GM12878 (cell line): ENCODE results near the gene GRIN3A. TPM values are rescaled to one million over a fixed set of nuclear protein-coding genes. Genes with fewer than 3 reads are reported as not detected.

Experiments
- DPF2 ChIP-seq: fragments of 450-650 bp; IDR thresholded peaks from 2 replicates; pipeline ENCODE4 v1.6.1; 2017; ENCODE audit warnings: mild to moderate bottlenecking
- NFYA ChIP-seq: IDR thresholded peaks from 2 replicates; pipeline ENCODE4 v1.6.1; 2011; ENCODE audit warnings: low read depth, mild to moderate bottlenecking, low read length, improper control_type of control experiment, borderline replicate concordance
- POLR2AphosphoS2 ChIP-seq: IDR thresholded peaks from 2 replicates; pipeline ENCODE4 v1.6.1; 2011; ENCODE audit warnings: low read depth, mild to moderate bottlenecking, low read length, improper control_type of control experiment, moderate library complexity
- RAD51 ChIP-seq: fragments of 450-650 bp; IDR thresholded peaks from 2 replicates; pipeline ENCODE4 v1.6.1; 2016; ENCODE audit warnings: moderate library complexity, mild to moderate bottlenecking, inconsistent platforms
- RFX5 ChIP-seq: IDR thresholded peaks from 2 replicates; pipeline ENCODE4 v1.6.1; 2011; ENCODE audit warnings: low read depth, low read length, improper control_type of control experiment
- ZNF384 ChIP-seq: IDR thresholded peaks from 2 replicates; pipeline ENCODE4 v1.6.1; 2012; ENCODE audit warnings: low read depth, mild to moderate bottlenecking, low read length, improper control_type of control experiment, borderline replicate concordance
- polyA plus RNA-seq, 11 experiments: library from polyadenylated mRNA; depleted of rRNA in 4 of 11; unstranded in 6 of 11; stranded (reverse) in 5 of 11; fragments of >200 nt; fragmentation: Nextera tagmentation in 4 of 11; fragmentation: Illumina TruSeq in 1 of 11; extraction: Ambion mirVana in 4 of 11; extraction: Trizol in 1 of 11; gene quantifications; 1 replicate in 1 of 11; 2 replicates in 10 of 11; pipeline versions ENCODE4 v1.2.1 to v1.2.3, GENCODE V29; 2011 to 2016; ENCODE audit warnings: inconsistent platforms in 2 of 11, missing spikeins in 2 of 11, low read depth in 1 of 11
- total RNA-seq, 4 experiments: library from RNA; depleted of rRNA in 3 of 4; stranded (reverse); fragments of >200 nt in 3 of 4; fragmentation: Illumina TruSeq in 1 of 4; extraction: Trizol in 1 of 4; gene quantifications; 2 replicates each; pipeline versions ENCODE4 v1.2.1 to v1.2.3, GENCODE V29; 2013 to 2021
- TF ChIP-seq, protein P1 (sequence below): fragments of 450-650 bp; formaldehyde crosslinking; IDR thresholded peaks from 2 replicates; pipeline ENCODE4 v1.4.0; 2020; ENCODE audit warnings: mild to moderate bottlenecking, moderate library complexity
- TF ChIP-seq, protein P2 (sequence below): fragments of 450-650 bp; conservative IDR thresholded peaks from 2 replicates; pipeline ENCODE4 v1.6.1; 2017; ENCODE audit warnings: mild to moderate bottlenecking, moderate library complexity
- TF ChIP-seq, protein P3 (sequence below): fragments of 150-350 bp; IDR thresholded peaks from 2 replicates; pipeline ENCODE4 v1.6.1; 2014; ENCODE audit warnings: mild to moderate bottlenecking, low read depth, low read length

Gene GRIN3A
- total and polyA plus RNA-seq, 10 of the 15 experiments (the other 5 are each of a cell fraction or from before 2014, with no cell fraction given): 0.03 to 0.05 (median 0.04) TPM; not detected in 7

DNA sequence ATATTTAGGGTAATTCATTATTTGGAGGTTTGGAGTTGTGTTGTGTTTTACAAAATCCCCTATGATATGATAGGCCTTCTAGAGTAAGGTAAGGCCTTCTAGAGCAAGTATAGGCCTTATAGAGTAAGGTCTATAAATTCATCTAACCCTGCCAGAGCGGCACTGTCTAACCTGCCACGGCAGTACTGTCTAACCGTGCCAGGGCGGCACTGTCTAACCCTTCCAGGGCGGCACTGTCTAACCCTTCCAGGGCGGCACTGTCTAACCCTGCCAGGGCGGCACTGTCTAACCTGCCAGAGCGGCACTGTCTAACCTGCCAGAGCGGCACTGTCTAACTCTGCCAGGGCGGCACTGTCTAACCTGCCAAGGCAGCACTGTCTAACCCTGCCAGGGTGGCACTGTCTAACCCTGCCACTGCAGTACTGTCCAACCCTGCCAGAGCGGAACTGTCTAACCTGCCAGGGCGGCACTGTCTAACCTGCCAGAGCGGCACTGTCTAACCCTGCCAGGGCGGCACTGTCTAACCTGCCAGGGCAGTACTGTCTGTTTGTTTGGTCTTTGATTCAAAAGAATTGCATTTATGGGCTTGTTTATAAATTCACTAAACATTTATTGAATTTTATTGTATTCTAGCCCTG lies 195.2 kb downstream of the GRIN3A start (continued):
- TF ChIP-seq, protein P1, sequence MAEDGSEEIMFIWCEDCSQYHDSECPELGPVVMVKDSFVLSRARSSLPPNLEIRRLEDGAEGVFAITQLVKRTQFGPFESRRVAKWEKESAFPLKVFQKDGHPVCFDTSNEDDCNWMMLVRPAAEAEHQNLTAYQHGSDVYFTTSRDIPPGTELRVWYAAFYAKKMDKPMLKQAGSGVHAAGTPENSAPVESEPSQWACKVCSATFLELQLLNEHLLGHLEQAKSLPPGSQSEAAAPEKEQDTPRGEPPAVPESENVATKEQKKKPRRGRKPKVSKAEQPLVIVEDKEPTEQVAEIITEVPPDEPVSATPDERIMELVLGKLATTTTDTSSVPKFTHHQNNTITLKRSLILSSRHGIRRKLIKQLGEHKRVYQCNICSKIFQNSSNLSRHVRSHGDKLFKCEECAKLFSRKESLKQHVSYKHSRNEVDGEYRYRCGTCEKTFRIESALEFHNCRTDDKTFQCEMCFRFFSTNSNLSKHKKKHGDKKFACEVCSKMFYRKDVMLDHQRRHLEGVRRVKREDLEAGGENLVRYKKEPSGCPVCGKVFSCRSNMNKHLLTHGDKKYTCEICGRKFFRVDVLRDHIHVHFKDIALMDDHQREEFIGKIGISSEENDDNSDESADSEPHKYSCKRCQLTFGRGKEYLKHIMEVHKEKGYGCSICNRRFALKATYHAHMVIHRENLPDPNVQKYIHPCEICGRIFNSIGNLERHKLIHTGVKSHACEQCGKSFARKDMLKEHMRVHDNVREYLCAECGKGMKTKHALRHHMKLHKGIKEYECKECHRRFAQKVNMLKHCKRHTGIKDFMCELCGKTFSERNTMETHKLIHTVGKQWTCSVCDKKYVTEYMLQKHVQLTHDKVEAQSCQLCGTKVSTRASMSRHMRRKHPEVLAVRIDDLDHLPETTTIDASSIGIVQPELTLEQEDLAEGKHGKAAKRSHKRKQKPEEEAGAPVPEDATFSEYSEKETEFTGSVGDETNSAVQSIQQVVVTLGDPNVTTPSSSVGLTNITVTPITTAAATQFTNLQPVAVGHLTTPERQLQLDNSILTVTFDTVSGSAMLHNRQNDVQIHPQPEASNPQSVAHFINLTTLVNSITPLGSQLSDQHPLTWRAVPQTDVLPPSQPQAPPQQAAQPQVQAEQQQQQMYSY (CRISPR knock-in tag): no peak
- TF ChIP-seq ZNF384 (no peak), RFX5 (no peak), RAD51 (no peak), DPF2 (no peak), NFYA (no peak), POLR2AphosphoS2 (no peak)
- TF ChIP-seq, protein P2, sequence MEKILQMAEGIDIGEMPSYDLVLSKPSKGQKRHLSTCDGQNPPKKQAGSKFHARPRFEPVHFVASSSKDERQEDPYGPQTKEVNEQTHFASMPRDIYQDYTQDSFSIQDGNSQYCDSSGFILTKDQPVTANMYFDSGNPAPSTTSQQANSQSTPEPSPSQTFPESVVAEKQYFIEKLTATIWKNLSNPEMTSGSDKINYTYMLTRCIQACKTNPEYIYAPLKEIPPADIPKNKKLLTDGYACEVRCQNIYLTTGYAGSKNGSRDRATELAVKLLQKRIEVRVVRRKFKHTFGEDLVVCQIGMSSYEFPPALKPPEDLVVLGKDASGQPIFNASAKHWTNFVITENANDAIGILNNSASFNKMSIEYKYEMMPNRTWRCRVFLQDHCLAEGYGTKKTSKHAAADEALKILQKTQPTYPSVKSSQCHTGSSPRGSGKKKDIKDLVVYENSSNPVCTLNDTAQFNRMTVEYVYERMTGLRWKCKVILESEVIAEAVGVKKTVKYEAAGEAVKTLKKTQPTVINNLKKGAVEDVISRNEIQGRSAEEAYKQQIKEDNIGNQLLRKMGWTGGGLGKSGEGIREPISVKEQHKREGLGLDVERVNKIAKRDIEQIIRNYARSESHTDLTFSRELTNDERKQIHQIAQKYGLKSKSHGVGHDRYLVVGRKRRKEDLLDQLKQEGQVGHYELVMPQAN: no peak
- TF ChIP-seq, protein P3, sequence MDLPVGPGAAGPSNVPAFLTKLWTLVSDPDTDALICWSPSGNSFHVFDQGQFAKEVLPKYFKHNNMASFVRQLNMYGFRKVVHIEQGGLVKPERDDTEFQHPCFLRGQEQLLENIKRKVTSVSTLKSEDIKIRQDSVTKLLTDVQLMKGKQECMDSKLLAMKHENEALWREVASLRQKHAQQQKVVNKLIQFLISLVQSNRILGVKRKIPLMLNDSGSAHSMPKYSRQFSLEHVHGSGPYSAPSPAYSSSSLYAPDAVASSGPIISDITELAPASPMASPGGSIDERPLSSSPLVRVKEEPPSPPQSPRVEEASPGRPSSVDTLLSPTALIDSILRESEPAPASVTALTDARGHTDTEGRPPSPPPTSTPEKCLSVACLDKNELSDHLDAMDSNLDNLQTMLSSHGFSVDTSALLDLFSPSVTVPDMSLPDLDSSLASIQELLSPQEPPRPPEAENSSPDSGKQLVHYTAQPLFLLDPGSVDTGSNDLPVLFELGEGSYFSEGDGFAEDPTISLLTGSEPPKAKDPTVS: no peak
- TF ChIP-seq, all 136 proteins: peak for 0
